K562 (cell line): ENCODE measurements around the gene ABHD16A. TPM values are rescaled to one million over a fixed set of nuclear protein-coding genes. Genes with fewer than 3 reads are reported as not detected.

Experiments used
- ARID1B ChIP-seq: fragments of 450-650 bp; IDR thresholded peaks from 2 replicates; pipeline ENCODE4 v1.6.1; 2016; ENCODE audit warnings: antibody characterized with exemption, mild to moderate bottlenecking, inconsistent platforms
- BACH1 ChIP-seq: fragments of 200-800 bp; sonication (Bioruptor generic); IDR thresholded peaks from 2 replicates; pipeline ENCODE4 v1.6.1; 2016; ENCODE audit warnings: missing genetic modification characterization, missing compliant biosample characterization
- CBFA2T2 ChIP-seq: fragments of 450-650 bp; conservative IDR thresholded peaks from 2 replicates; pipeline ENCODE4 v1.6.1; 2017; ENCODE audit warnings: mild to moderate bottlenecking
- CHD7 ChIP-seq: fragments of 200-600 bp; sonication (generic); IDR thresholded peaks from one replicate; pipeline ENCODE4 v1.6.1; 2012; ENCODE audit warnings: mild to moderate bottlenecking, low read depth, low read length, inconsistent platforms
- EP300 ChIP-seq: IDR thresholded peaks from 2 replicates; pipeline ENCODE4 v1.6.1; 2012; ENCODE audit warnings: low read length, improper control_type of control experiment
- ERF ChIP-seq: fragments of 450-650 bp; formaldehyde crosslinking; IDR thresholded peaks from 2 replicates; pipeline ENCODE4 v1.4.0; 2020; ENCODE audit warnings: mild to moderate bottlenecking, mixed read lengths
- NCOA6 ChIP-seq: fragments of 450-650 bp; IDR thresholded peaks from 2 replicates; pipeline ENCODE4 v1.6.1; 2017; ENCODE audit warnings: mild to moderate bottlenecking
- PML ChIP-seq: IDR thresholded peaks from 2 replicates; pipeline ENCODE4 v1.6.1; 2012; ENCODE audit warnings: low read length, inconsistent platforms
- POLR3G ChIP-seq: IDR thresholded peaks from 2 replicates; pipeline ENCODE4 v1.6.1; 2011; ENCODE audit not compliant: insufficient read length, insufficient replicate concordance; ENCODE audit errors: extremely low read depth
- RBM17 ChIP-seq: fragments of 200-400 bp; formaldehyde crosslinking; IDR thresholded peaks from 2 replicates; pipeline ENCODE4 v1.6.1; 2017; ENCODE audit warnings: low read depth, mild to moderate bottlenecking, low read length, borderline replicate concordance
- TRIM25 ChIP-seq: fragments of 450-650 bp; IDR thresholded peaks from 2 replicates; pipeline ENCODE4 v1.7.0; 2016; ENCODE audit warnings: borderline replicate concordance
- VEZF1 ChIP-seq: fragments of 200-800 bp; sonication (Bioruptor generic); IDR thresholded peaks from 2 replicates; pipeline ENCODE4 v1.6.1; 2017; ENCODE audit warnings: missing genetic modification characterization, missing compliant biosample characterization
- ZNF551 ChIP-seq: fragments of 250-450 bp; sonication (Bioruptor Pico); IDR thresholded peaks from 2 replicates; pipeline ENCODE4 v1.5.0; 2021; ENCODE audit warnings: mild to moderate bottlenecking, moderate library complexity
- ZNF695 ChIP-seq: fragments of 450-650 bp; formaldehyde crosslinking; IDR thresholded peaks from 2 replicates; pipeline ENCODE4 v1.4.0; 2020; ENCODE audit warnings: mild to moderate bottlenecking, moderate library complexity
- polyA plus RNA-seq, 8 experiments: library from polyadenylated mRNA; depleted of rRNA in 4 of 8; stranded (reverse) in 5 of 8; unstranded in 3 of 8; fragments of >200 nt; fragmentation: Nextera tagmentation in 2 of 8; fragmentation: Illumina TruSeq in 1 of 8; extraction: Ambion mirVana in 2 of 8; extraction: Trizol in 1 of 8; gene quantifications; 2 replicates each; pipeline versions ENCODE4 v1.2.1 to v1.2.3, GENCODE V29; 2011 to 2014; ENCODE audit warnings: inconsistent platforms in 1 of 8, missing spikeins in 1 of 8
- total RNA-seq, 7 experiments: library from RNA; depleted of rRNA in 6 of 7; stranded (reverse); fragments of >200 nt in 6 of 7; fragmentation: Illumina TruSeq in 2 of 7; extraction: Trizol in 2 of 7; gene quantifications; 2 replicates each; pipeline versions ENCODE4 v1.2.1 to v1.2.3, GENCODE V29; 2011 to 2021; ENCODE audit warnings: low replicate concordance in 1 of 7

Gene ABHD16A
- total and polyA plus RNA-seq, 9 of the 15 experiments (the other 6 are each of a cell fraction or from before 2014, with no cell fraction given): 25.8 to 120 (median 81.6) TPM

- TF ChIP-seq CHD7 (no peak), VEZF1 (CRISPR knock-in tag) (no peak; the same call in 1 of the 2 replicates), RBM17 (no peak), EP300 (no peak), BACH1 (tag) (no peak), ARID1B (no peak), POLR3G (no peak), NCOA6 (no peak), TRIM25 (no peak), ERF (no peak), ZNF695 (no peak), CBFA2T2 (peak; percentile 23; the same call in 1 of the 2 replicates), PML (no peak), ZNF551 (CRISPR knock-in tag) (no peak)
Observed at GRCh38 chr6:31723245-31723979, 20.3 kb upstream of the ABHD16A start, which contains the start of gene MPIG6B (continued).
